ENCODE results near the gene STK39.

The STK39 gene

GRCh38 chr2:168207851-168208250 is 39.5 kb downstream of the STK39 start:
- DNase-seq: no peak

- DNase-seq: no peak
Measured at GRCh38 chr2:168203762-168204693, 43.4 kb downstream of the STK39 start.

- DNase-seq: no peak
Measured at GRCh38 chr2:168201584-168202116, 45.7 kb downstream of the STK39 start.

- no peak for DNase-seq
Measured at GRCh38 chr2:168200930-168201583, 46.3 kb downstream of the STK39 start.

- DNase-seq: no peak
Measured at GRCh38 chr2:168198476-168199207, 48.8 kb downstream of the STK39 start.

- DNase-seq: no peak
Measured at GRCh38 chr2:168196764-168197180, 50.6 kb downstream of the STK39 start.

- DNase-seq: no peak
Measured at GRCh38 chr2:168194784-168195522, 52.4 kb downstream of the STK39 start.

- no peak for DNase-seq
Measured at GRCh38 chr2:168192839-168193616, 54.4 kb downstream of the STK39 start.

- DNase-seq: no peak
Measured at GRCh38 chr2:168191955-168192785, 55.2 kb downstream of the STK39 start.

GRCh38 chr2:168190590-168191336 is 56.6 kb downstream of the STK39 start:
- no peak for DNase-seq

- DNase-seq: no peak
Measured at GRCh38 chr2:168189835-168190569, 57.4 kb downstream of the STK39 start.

- DNase-seq: no peak
Measured at GRCh38 chr2:168188002-168188401, 59.4 kb downstream of the STK39 start.

- no peak for DNase-seq
Measured at GRCh38 chr2:168186452-168186851, 60.9 kb downstream of the STK39 start.

- DNase-seq: no peak
Measured at GRCh38 chr2:168185583-168186274, 61.7 kb downstream of the STK39 start.

- DNase-seq: no peak
Measured at GRCh38 chr2:168184681-168185513, 62.5 kb downstream of the STK39 start.

GRCh38 chr2:168183308-168183997 is 63.9 kb downstream of the STK39 start:
- DNase-seq: no peak

Data from cortex of kidney (tissue), 1 donor.